ENCODE measurements around the gene NCKAP1.
"Not testable (repeated sequence)": the region's sequence is repeated elsewhere in the genome, so short reads cannot be mapped to it uniquely, and the experiment has no call there.

- TF ChIP-seq CTCF (IDR thresholded peaks at IDR 0.05; ENCODE audit: borderline replicate concordance, extremely low read depth, low read length, poor library complexity, severe bottlenecking); EZH2 (IDR thresholded peaks at IDR 0.05; ENCODE audit: borderline replicate concordance, low read depth, low read length, severe bottlenecking): not testable (repeated sequence)
Observed at GRCh38 chr2:182960869-182961268, 77.4 kb downstream of the NCKAP1 start.
